Islet of Langerhans (tissue), 1 donor: ENCODE measurements around the gene MYH9.
"Not testable (repeated sequence)": the region's sequence is repeated elsewhere in the genome, so short reads cannot be mapped to it uniquely, and the experiment has no call there.

ENCODE experiments used
- FAIRE-seq: peaks from one replicate; lab custom pipeline; 2011; peaks lifted over from hg19 to GRCh38; lab: Jason Lieb, UNC

Gene MYH9

GRCh38 chr22:36413022-36413775, 25.4 kb upstream of the MYH9 start:
- no peak for FAIRE-seq

GRCh38 chr22:36411589-36412258, 24.0 kb upstream of the MYH9 start:
- FAIRE-seq: no peak

GRCh38 chr22:36409911-36410756, 22.4 kb upstream of the MYH9 start:
- peak; percentile 93 for FAIRE-seq

- not testable (repeated sequence) for FAIRE-seq
Observed at GRCh38 chr22:36409554-36409910, 21.8 kb upstream of the MYH9 start.

GRCh38 chr22:36409056-36409455, 21.3 kb upstream of the MYH9 start:
- FAIRE-seq: no peak

DNA sequence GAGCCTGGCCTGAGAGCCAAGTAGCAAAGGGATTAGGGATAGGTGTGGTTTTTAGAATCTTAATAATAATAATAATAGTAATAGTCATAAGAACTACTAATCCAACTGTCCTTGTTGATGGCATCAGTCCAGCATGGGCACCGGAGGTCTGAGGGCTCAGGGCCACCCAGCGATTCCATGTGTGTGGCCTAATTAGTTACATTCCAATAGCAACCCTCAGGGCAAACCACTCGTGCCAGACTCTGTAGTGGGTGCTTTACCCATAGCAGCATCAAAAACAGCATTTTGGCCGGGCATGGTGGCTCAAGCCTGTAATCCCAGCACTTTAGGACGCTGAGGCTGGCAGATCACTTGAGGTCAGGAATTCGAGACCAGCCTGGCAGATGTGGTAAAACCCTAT, 19.0 kb upstream of the MYH9 start:
- FAIRE-seq: no peak

DNA sequence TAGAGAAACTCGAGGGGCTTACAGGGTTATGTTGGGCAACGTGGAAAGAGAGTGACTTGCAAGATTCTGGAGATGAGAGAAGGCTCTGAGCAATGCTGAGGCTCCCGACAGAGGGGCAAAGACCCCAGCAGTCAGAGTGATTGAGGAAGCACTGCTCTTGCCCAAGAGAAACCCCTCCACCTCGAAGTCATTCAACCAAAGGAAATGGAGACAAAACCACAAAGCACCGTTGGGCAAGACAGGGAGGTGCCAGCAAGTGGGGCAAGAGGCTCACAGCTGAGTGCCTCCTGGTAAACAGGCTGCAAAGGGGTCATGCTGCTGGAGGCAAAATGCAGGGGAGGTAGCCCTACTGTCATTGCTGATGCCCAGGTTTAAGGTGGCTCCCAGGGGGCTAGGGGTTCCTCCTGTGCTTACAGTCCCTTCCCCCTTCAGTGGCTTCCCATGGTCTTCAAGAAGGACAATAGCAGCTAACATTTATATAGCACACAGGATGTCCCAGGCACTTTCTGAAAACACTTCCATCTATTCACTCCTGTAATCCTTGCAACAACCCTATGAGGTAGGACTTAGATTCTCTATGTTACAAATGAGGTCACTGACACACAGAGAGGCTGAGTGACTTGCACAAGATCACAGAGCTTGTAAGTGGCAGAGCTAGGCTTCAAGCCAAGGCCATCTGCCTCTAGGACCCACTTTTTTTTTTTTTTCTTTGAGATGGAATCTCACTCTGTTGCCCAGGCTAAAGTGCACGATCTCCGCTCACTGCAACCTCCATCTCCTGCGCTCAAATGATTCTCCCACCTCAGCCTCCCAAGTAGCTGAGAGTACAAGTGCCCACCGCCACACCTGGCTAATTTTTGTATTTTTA, 18.1 kb upstream of the MYH9 start:
- no peak for FAIRE-seq

GRCh38 chr22:36405221-36405661, 17.5 kb upstream of the MYH9 start:
- FAIRE-seq: no peak

DNA sequence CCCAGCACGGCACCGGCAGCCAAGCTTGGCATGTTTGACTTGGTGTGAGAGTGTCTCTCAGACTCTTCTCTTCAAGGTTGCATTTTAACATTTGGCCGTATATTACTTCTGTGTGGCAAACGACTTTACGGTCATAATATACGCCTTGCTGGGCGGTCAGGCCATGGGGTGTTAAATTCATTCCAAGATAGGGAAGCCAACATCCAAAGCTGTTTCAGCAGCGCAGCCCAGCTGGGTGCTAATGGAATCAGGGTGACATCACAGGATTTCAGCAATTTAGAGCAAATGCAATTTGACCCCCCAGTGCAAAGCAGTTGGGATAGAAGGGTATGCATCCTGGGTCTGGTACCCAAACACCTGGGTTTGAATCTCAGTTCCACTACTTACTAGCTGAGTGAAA, 16.7 kb upstream of the MYH9 start:
- no peak for FAIRE-seq

DNA sequence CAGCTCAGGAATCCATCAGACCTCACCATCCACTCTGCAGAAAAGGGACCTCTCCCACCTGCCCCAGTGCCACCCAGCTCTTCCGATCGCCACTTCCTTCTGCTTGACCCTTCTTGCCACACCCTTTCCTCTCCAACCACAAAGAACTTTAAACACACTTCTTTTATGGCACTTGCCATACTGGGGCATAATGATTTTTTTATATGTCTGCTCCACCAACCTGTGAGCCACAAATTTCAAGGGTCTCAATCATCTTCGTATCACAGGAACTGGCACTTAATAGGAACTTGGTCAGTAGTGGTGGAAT, 11.7 kb upstream of the MYH9 start:
- no peak for FAIRE-seq

GRCh38 chr22:36398601-36399471, 11.1 kb upstream of the MYH9 start:
- FAIRE-seq: no peak

DNA sequence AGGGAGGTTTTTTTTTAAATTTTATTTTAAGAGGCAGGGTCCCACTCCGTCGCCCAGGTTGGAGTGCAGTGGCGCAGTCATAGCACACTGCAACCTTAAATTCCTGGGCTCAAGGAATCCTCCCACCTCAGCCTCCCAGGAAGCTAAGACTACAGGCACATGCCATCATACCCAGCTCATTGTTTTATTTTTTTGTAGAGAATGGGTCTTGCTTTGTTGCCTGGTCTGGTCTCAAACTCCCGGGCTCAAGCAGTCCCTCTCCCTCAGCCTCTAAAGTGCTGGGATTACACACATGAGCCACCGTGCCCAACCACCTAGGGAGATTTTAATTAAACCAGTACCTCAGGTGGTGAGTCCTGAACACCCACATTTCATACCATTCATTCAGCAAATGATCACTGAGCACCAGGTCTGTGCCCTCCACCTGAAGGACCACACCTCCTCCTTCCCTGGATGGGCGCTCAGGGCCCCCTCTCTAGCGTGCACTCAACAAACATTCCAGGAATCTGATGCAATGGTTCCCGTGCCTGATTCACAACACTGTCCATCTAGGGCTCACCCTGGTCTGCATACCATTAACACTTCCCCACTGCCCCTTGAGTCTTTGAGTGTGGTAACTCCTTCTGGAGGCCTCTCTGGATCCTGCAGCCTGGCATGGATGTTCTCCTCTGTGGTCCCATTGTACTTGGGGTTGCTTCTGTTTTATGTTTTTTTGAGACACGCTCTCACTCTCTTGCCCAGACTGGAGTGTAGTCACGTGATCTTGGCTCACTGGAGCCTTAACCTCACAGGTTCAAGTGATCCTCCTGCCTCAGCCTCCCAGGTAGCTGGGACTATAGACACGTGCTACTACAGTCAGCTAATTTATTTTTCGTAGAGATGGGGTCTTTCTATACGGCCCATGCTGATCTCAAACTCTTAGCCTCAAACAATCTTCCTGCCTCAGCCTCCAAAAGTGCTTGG, 9.6 kb upstream of the MYH9 start:
- no peak for FAIRE-seq

- no peak for FAIRE-seq
Observed at GRCh38 chr22:36395915-36396314, 8.1 kb upstream of the MYH9 start.

DNA sequence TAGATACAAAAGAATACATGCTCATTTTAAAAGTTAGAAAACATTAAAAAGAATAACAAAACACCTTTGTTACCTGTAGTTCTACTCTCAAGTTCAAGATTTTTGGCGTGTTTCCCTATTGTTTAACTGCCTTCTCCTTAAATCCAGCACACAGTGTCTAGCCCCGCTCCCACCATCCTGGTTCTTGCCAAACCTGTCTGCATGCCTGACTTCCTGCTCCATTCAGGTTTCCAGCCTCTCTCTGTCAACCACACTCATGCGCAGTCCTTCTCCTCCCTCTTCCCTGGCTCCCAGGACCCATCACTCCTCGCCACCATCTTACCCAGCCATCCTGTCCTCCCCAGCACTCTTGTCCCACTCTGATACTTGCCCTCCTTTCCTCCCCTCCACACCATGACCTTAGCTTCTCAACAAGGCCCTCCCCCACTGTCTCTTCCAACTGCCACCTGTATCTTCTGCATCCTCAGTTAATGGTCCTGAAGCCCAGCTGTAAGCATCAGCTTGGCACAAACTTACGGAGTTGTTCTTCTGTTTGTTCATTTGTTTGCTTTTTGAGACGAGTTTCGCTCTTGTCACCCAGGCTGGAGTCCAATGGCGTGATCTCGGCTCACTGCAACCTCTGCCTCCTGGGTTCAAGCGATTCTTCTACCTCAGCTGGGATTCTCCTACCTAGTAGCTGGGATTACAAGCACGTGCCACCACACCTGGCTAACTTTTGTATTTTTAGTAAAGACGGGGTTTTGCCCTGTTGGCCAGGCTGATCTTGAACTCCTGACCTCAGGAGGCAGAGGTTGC, 7.5 kb upstream of the MYH9 start:
- FAIRE-seq: no peak

GRCh38 chr22:36391638-36392037, 3.9 kb upstream of the MYH9 start:
- FAIRE-seq: no peak

DNA sequence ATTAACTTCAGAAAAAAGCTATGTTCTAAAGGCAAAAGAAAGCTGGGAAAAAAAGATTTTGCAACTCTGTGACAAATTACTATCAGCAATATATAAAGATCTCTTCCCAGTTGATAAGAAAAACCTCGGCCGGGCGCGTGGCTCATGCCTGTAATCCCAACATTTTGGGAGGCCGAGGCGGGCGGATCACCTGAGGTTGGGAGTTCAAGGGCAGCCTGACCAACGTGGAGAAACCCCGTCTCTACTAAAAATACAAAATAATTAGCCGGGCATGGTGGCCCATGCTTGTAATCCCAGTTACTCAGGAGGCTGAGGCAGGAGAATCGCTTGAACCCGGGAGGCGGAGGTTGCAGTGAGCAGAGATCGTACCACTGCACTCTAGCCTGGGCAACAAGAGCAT, 1.4 kb upstream of the MYH9 start:
- not testable (repeated sequence) for FAIRE-seq

DNA sequence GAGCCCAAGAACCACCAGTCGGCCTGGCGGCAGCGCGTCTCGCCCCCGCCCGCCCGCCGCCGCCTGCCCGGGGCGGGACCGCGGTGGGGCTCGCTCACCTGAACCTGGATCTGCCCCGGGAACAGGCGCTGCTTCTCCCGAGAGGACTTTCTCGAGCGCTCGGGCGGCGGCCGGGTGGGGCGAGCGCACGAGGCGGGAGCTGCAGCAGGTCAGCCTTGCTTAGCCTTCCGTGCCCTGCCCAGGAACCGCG, 133 bp downstream of the MYH9 start:
- no peak for FAIRE-seq

DNA sequence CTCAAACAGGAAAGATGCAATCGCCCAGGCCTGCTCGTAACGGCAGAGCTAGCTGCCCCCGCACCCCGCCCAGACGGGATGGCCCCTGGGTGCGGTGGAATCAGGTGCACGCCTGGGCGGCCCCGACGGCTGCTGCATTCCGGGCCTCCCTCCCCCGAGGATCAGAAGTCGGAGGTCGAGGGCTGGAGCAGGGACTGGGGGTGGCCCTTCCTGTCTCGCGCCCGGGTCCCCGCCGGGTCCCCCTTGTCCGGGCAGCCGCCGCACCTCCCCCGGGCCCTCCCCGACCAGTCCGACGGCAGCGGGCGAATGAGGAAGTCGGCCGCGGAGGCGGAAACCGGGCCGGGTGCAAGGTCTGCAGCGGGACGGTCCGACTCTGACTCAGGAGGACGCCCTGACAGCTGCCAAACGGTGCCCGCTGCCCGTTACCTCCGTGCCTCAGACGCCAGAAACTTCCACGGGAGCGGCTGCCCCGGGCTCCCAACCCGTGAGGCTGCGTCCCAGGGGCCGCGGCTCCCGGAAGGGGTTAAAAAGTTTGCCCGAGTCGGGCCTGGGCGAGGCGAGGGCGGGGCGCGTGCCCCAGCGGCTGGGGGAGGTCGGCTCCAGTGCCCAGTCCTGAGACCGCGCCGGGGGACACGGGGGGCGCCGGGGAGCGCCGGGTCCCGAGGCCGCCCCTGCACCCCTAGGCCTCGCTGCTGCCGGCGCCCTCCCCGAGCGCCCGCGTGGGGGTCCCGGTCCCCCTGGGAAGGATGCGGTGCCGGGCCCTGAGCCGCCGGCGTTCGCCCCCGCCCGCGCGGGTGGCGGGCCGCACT, 663 bp downstream of the MYH9 start:
- FAIRE-seq: no peak
